Measurements from ENCODE around the gene SHBG.

The SHBG gene

DNA sequence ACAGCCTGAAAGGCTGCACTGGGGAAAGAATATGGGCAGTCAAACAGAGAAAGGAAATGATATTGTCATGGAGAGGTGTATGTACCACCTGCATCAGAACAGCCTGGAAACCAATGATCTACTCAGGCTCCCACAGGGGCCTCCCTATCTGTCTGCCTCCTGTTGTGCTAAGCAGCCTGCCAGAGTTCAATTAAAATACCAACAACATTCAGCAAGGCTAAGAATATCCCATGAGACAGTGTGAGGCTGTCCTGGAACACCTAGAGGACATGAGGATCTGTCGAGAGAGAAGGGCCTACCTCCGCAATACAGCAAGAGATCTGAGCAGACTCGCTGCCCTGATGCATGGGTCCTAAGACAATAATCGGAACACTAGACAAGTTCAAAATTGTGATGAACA lies 23.7 kb upstream of the SHBG start:
- Histone ChIP-seq H3K4me3 (ENCODE audit: low read depth, low read length) (no peak overlapping the region), H2BK12ac (ENCODE audit: low read length) (no peak overlapping the region), H2AFZ (ENCODE audit: insufficient read depth, low read length, poor library complexity) (no peak overlapping the region), H2AK5ac (ENCODE audit: low read length) (no peak overlapping the region), H3K27me3 (ENCODE audit: insufficient read depth, low read length) (no peaks in the 10 kb centered on the region), H3K79me1 (ENCODE audit: low read length) (no peaks in the 10 kb centered on the region), H3K4me2 (ENCODE audit: low read length) (no peak overlapping the region), H3K79me2 (ENCODE audit: control insufficient read depth, insufficient read depth, low read length, poor library complexity) (no peaks in the 10 kb centered on the region), H3K27ac (ENCODE audit: low read depth, low read length) (no peak overlapping the region), H3K9ac (ENCODE audit: low read length) (no peak overlapping the region), H2BK120ac (ENCODE audit: insufficient read depth, low read length, poor library complexity) (no peak overlapping the region), H2BK5ac (ENCODE audit: low read depth, low read length, poor library complexity) (no peak overlapping the region), H4K8ac (ENCODE audit: low read depth, low read length) (no peak overlapping the region), H4K91ac (ENCODE audit: low read depth, low read length) (no peak overlapping the region), H3K9me3 (ENCODE audit: insufficient read depth, low read depth, low read length) (no peaks in the 10 kb centered on the region), H3K4ac (ENCODE audit: low read depth, low read length) (no peak overlapping the region), H3K4me1 (ENCODE audit: control insufficient read depth in 1 of 2, insufficient read depth in 2 of 2, low read length in 2 of 2) (no peaks in the 10 kb centered on the region), H3K14ac (ENCODE audit: low read length) (no peak overlapping the region), H3K18ac (ENCODE audit: low read length) (no peak overlapping the region), H3K23ac (ENCODE audit: low read length) (no peak overlapping the region), H4K12ac (ENCODE audit: low read depth, low read length) (no peak overlapping the region), H3K36me3 (ENCODE audit: control insufficient read depth in 1 of 2, insufficient read depth in 2 of 2, low read length in 2 of 2) (peaks cover 35 to 42% of the 10 kb centered on the region in 2 experiments)
- WGBS (ENCODE audit: extremely low coverage, insufficient coverage, insufficient read length): no CpG with 5 or more reads among the region's 4 CpGs
- DNase-seq: no peak

DNA sequence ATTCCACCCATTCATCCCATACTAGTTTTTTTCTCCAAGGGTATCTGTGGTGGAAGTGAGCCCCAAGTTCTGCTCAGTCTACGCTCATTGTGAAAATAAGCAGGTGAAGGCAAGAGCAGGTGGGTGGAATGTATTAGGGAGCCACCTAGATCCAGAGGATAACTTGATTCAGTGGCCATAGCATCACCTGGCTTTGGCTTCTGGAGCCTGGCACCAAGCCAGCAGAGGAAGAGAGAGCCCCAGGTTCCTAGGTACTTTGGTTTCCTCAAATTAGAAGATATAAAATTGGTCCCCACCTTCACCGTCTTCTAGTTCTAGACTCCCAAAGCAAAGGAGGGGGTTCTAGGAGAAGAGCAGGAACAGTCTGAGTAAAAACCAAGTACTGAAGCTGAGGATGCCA lies 19.3 kb upstream of the SHBG start:
- H3K79me1 ChIP-seq (ENCODE audit: low read length): peaks cover 7% of the 10 kb centered on the region
- H3K9ac ChIP-seq (ENCODE audit: low read length): no peak overlapping the region
- no peaks in the 10 kb centered on the region for H3K27me3 ChIP-seq (ENCODE audit: insufficient read depth, low read length)
- no peak overlapping the region for H3K4me2 ChIP-seq (ENCODE audit: low read length)
- peaks cover 5 to 8% of the 10 kb centered on the region in 2 experiments for H3K36me3 ChIP-seq (ENCODE audit: control insufficient read depth in 1 of 2, insufficient read depth in 2 of 2, low read length in 2 of 2)
- peaks cover 8 to 9% of the 10 kb centered on the region in 2 experiments for H3K4me1 ChIP-seq (ENCODE audit: control insufficient read depth in 1 of 2, insufficient read depth in 2 of 2, low read length in 2 of 2)
- H3K9me3 ChIP-seq (ENCODE audit: insufficient read depth, low read depth, low read length): no peaks in the 10 kb centered on the region
- no peak overlapping the region for H4K91ac ChIP-seq (ENCODE audit: low read depth, low read length)
- no peak overlapping the region for H3K18ac ChIP-seq (ENCODE audit: low read length)
- H3K14ac ChIP-seq (ENCODE audit: low read length): no peak overlapping the region
- H4K12ac ChIP-seq (ENCODE audit: low read depth, low read length): no peak overlapping the region
- H2BK5ac ChIP-seq (ENCODE audit: low read depth, low read length, poor library complexity): no peak overlapping the region
- H2BK12ac ChIP-seq (ENCODE audit: low read length): no peak overlapping the region
- no peak overlapping the region for H2AFZ ChIP-seq (ENCODE audit: insufficient read depth, low read length, poor library complexity)
- H4K8ac ChIP-seq (ENCODE audit: low read depth, low read length): no peak overlapping the region
- no peak overlapping the region for H2BK120ac ChIP-seq (ENCODE audit: insufficient read depth, low read length, poor library complexity)
- H3K79me2 ChIP-seq (ENCODE audit: control insufficient read depth, insufficient read depth, low read length, poor library complexity): peaks cover 6% of the 10 kb centered on the region
- no peak overlapping the region for H3K4me3 ChIP-seq (ENCODE audit: low read depth, low read length)
- no CpG with 5 or more reads among the region's 2 CpGs for WGBS (ENCODE audit: extremely low coverage, insufficient coverage, insufficient read length)
- no peak for DNase-seq
- no peak overlapping the region for H3K4ac ChIP-seq (ENCODE audit: low read depth, low read length)
- H3K27ac ChIP-seq (ENCODE audit: low read depth, low read length): no peak overlapping the region
- H2AK5ac ChIP-seq (ENCODE audit: low read length): no peak overlapping the region
- no peak overlapping the region for H3K23ac ChIP-seq (ENCODE audit: low read length)

- no peak overlapping the region for H2AK5ac ChIP-seq (ENCODE audit: low read length)
- H3K9me3 ChIP-seq (ENCODE audit: insufficient read depth, low read depth, low read length): no peaks in the 10 kb centered on the region
- no peak for DNase-seq
- H4K12ac ChIP-seq (ENCODE audit: low read depth, low read length): no peak overlapping the region
- peaks cover 6% of the 10 kb centered on the region for H3K79me2 ChIP-seq (ENCODE audit: control insufficient read depth, insufficient read depth, low read length, poor library complexity)
- H4K8ac ChIP-seq (ENCODE audit: low read depth, low read length): no peak overlapping the region
- no peak overlapping the region for H2BK120ac ChIP-seq (ENCODE audit: insufficient read depth, low read length, poor library complexity)
- H3K79me1 ChIP-seq (ENCODE audit: low read length): peaks cover 7% of the 10 kb centered on the region
- no peak overlapping the region for H3K4me2 ChIP-seq (ENCODE audit: low read length)
- no peak overlapping the region for H2AFZ ChIP-seq (ENCODE audit: insufficient read depth, low read length, poor library complexity)
- H3K4me3 ChIP-seq (ENCODE audit: low read depth, low read length): no peak overlapping the region
- H3K9ac ChIP-seq (ENCODE audit: low read length): no peak overlapping the region
- H2BK12ac ChIP-seq (ENCODE audit: low read length): no peak overlapping the region
- peak overlapping the region; percentile 51 for H3K18ac ChIP-seq (ENCODE audit: low read length)
- H3K4me1 ChIP-seq (ENCODE audit: control insufficient read depth in 1 of 2, insufficient read depth in 2 of 2, low read length in 2 of 2): peaks cover 8 to 9% of the 10 kb centered on the region in 2 experiments
- H3K27ac ChIP-seq (ENCODE audit: low read depth, low read length): no peak overlapping the region
- peak overlapping the region; percentile 42 for H3K4ac ChIP-seq (ENCODE audit: low read depth, low read length)
- no peak overlapping the region for H3K14ac ChIP-seq (ENCODE audit: low read length)
- no peak overlapping the region for H2BK5ac ChIP-seq (ENCODE audit: low read depth, low read length, poor library complexity)
- peaks cover 3% of the 10 kb centered on the region in 2 experiments for H3K36me3 ChIP-seq (ENCODE audit: control insufficient read depth in 1 of 2, insufficient read depth in 2 of 2, low read length in 2 of 2)
- no peak overlapping the region for H4K91ac ChIP-seq (ENCODE audit: low read depth, low read length)
- no peak overlapping the region for H3K23ac ChIP-seq (ENCODE audit: low read length)
- no CpG with 5 or more reads among the region's 3 CpGs for WGBS (ENCODE audit: extremely low coverage, insufficient coverage, insufficient read length)
- H3K27me3 ChIP-seq (ENCODE audit: insufficient read depth, low read length): no peaks in the 10 kb centered on the region
Measured at GRCh38 chr17:7611635-7612293, 18.2 kb upstream of the SHBG start.

- no peak overlapping the region for H2AFZ ChIP-seq (ENCODE audit: insufficient read depth, low read length, poor library complexity)
- no peak overlapping the region for H3K4me3 ChIP-seq (ENCODE audit: low read depth, low read length)
- peaks cover 6% of the 10 kb centered on the region for H3K79me2 ChIP-seq (ENCODE audit: control insufficient read depth, insufficient read depth, low read length, poor library complexity)
- no peaks in the 10 kb centered on the region for H3K27me3 ChIP-seq (ENCODE audit: insufficient read depth, low read length)
- H3K14ac ChIP-seq (ENCODE audit: low read length): no peak overlapping the region
- no peak overlapping the region for H2AK5ac ChIP-seq (ENCODE audit: low read length)
- no CpG with 5 or more reads among the region's 1 CpG for WGBS (ENCODE audit: extremely low coverage, insufficient coverage, insufficient read length)
- H3K36me3 ChIP-seq (ENCODE audit: control insufficient read depth in 1 of 2, insufficient read depth in 2 of 2, low read length in 2 of 2): peaks cover 3% of the 10 kb centered on the region in 2 experiments
- no peaks in the 10 kb centered on the region for H3K9me3 ChIP-seq (ENCODE audit: insufficient read depth, low read depth, low read length)
- no peak overlapping the region for H2BK120ac ChIP-seq (ENCODE audit: insufficient read depth, low read length, poor library complexity)
- H4K91ac ChIP-seq (ENCODE audit: low read depth, low read length): no peak overlapping the region
- H3K4ac ChIP-seq (ENCODE audit: low read depth, low read length): no peak overlapping the region
- no peak overlapping the region for H4K12ac ChIP-seq (ENCODE audit: low read depth, low read length)
- H3K9ac ChIP-seq (ENCODE audit: low read length): no peak overlapping the region
- no peak overlapping the region for H2BK5ac ChIP-seq (ENCODE audit: low read depth, low read length, poor library complexity)
- H3K4me1 ChIP-seq (ENCODE audit: control insufficient read depth in 1 of 2, insufficient read depth in 2 of 2, low read length in 2 of 2): peaks cover 8 to 9% of the 10 kb centered on the region in 2 experiments
- H3K18ac ChIP-seq (ENCODE audit: low read length): no peak overlapping the region
- H3K27ac ChIP-seq (ENCODE audit: low read depth, low read length): no peak overlapping the region
- no peak for DNase-seq
- H3K79me1 ChIP-seq (ENCODE audit: low read length): peaks cover 7% of the 10 kb centered on the region
- H3K4me2 ChIP-seq (ENCODE audit: low read length): peak overlapping the region; percentile 10
- no peak overlapping the region for H2BK12ac ChIP-seq (ENCODE audit: low read length)
- H4K8ac ChIP-seq (ENCODE audit: low read depth, low read length): no peak overlapping the region
- H3K23ac ChIP-seq (ENCODE audit: low read length): no peak overlapping the region
Measured at GRCh38 chr17:7612294-7612640, 17.7 kb upstream of the SHBG start.
